ENCODE results near the gene G6PC3. TPM values are rescaled to one million over a fixed set of nuclear protein-coding genes. Genes with fewer than 3 reads are reported as not detected.

G6PC3 gene
- total and polyA plus RNA-seq, 12 donors: 28.9 to 114 (median 34.7) TPM

DNA sequence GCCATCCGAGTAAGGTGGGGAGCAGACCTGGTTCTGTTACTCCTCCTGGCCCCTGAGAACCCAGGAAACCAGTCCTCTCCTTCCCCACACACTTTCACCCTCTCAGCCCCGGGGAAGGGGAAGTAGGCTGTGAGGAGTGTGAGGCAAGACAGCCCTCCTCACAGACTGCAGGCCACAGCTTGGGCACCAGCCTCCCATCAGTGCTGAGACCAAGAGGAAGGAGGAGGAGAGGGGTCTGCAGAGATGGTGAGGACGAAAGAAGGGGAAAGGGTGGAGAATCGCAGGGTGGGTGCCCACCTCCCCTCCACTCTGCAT is 7.0 kb downstream of the G6PC3 start:
- TF ChIP-seq, protein P1, sequence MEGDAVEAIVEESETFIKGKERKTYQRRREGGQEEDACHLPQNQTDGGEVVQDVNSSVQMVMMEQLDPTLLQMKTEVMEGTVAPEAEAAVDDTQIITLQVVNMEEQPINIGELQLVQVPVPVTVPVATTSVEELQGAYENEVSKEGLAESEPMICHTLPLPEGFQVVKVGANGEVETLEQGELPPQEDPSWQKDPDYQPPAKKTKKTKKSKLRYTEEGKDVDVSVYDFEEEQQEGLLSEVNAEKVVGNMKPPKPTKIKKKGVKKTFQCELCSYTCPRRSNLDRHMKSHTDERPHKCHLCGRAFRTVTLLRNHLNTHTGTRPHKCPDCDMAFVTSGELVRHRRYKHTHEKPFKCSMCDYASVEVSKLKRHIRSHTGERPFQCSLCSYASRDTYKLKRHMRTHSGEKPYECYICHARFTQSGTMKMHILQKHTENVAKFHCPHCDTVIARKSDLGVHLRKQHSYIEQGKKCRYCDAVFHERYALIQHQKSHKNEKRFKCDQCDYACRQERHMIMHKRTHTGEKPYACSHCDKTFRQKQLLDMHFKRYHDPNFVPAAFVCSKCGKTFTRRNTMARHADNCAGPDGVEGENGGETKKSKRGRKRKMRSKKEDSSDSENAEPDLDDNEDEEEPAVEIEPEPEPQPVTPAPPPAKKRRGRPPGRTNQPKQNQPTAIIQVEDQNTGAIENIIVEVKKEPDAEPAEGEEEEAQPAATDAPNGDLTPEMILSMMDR (IDR thresholded peaks at IDR 0.05): no peak
- Histone ChIP-seq H3K4me3 (no peak overlapping the region), H3K27ac (peak overlapping the region in 2 of 10 donors; percentile 8 to 34), H3K27me3 (no peaks in the 10 kb centered on the region), H3K4me1 (peaks cover 0 to 26% (median 0%) of the 10 kb centered on the region in 9 donors), H3K9me3 (no peaks in the 10 kb centered on the region), H3K36me3 (peaks cover 4 to 96% (median 56%) of the 10 kb centered on the region in 9 donors)
- no peak for DNase-seq
- WGBS, 2 donors: 62 to 63% methylated on average over 4 of the region's 4 CpGs
- intact Hi-C loops (cut with DNase I): no loop called here
- ATAC-seq: peak in 1 of 8 donors; percentile 7

DNA sequence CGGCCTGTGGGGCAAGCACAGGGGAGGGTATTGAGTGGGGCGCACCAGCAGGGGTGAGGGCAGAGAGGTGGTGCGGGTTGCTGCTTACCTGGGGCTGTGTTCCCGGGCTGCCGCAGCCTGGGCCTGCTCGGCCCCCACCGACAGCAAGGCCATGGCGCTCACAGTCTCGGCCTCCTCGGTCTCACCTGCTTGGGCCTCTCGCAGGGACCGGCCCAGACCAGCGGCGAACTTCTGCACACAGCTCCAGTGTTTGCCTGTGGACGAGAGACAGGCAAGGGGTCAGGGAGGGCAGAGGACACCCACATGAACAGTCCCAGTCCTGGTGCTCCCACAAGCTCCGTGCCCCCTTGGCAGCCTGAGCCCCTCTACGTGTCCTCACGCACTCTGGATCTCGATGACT is 7.9 kb downstream of the G6PC3 start:
- TF ChIP-seq, protein P1 (IDR thresholded peaks at IDR 0.05): no peak
- Histone ChIP-seq H3K27ac (no peak overlapping the region), H3K9me3 (no peaks in the 10 kb centered on the region), H3K4me1 (peaks cover 0 to 20% (median 0%) of the 10 kb centered on the region in 9 donors), H3K27me3 (no peaks in the 10 kb centered on the region), H3K4me3 (no peak overlapping the region), H3K36me3 (peaks cover 4 to 100% (median 65%) of the 10 kb centered on the region in 9 donors)
- DNase-seq (no peak), ATAC-seq (no peak)
- 89 to 92% methylated on average over 18 to 19 of the region's 19 CpGs for WGBS, 2 donors
- intact Hi-C loops (cut with DNase I): no loop called here

DNA sequence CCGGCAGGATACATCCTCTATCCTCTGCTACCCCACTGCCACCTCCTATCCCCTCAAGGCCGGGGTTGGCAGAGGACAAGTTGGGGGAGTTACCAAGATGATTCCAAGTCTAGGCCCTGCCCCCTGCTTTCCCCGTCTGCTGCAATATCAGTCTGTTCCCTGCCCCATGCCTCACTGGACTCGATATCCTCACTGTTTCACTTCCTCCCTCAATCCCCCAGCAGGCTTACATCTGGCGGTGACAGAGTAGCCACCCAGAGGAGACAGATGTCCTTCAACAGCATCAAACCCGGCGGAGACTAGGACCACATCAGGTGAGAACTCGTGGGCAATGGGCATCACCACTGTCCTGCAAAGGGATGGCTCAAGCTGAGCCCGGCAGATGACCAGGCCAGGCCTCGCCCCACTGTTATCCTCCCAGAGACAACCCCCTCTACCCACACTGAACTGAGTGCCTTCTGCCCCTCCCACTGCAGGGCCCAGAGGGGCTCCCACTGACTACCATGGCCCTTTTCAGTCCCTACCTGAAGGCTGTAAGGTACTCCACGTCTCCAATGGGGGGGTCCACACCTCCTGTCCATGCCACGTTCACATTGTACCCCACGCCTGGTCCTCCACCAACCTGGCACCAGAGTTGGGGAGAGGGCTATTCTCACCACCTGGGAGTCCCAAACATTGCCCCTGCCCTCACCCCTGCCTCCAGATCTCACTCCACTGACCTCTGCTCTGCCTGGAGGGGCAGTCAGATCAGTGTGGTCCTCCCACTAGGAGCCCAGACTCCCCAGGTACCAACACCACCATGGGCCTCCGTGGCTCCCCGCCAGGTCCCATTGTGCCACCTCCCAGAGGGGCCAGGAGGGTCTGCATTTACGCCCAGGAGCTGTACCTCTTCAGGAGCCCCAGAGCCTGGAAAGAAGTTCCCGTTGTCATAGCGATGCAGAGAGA is 9.6 kb downstream of the G6PC3 start:
- Histone ChIP-seq H3K4me3 (no peak overlapping the region), H3K27ac (no peak overlapping the region), H3K36me3 (peaks cover 4 to 100% (median 80%) of the 10 kb centered on the region in 9 donors), H3K27me3 (no peaks in the 10 kb centered on the region), H3K9me3 (no peaks in the 10 kb centered on the region), H3K4me1 (peaks cover 0 to 20% (median 0%) of the 10 kb centered on the region in 9 donors)
- intact Hi-C loops (cut with DNase I): no loop called here
- WGBS, 2 donors: 79 to 81% methylated on average over 18 of the region's 18 CpGs
- no peak for DNase-seq
- ATAC-seq: no peak
- TF ChIP-seq, protein P1 (IDR thresholded peaks at IDR 0.05): no peak

DNA sequence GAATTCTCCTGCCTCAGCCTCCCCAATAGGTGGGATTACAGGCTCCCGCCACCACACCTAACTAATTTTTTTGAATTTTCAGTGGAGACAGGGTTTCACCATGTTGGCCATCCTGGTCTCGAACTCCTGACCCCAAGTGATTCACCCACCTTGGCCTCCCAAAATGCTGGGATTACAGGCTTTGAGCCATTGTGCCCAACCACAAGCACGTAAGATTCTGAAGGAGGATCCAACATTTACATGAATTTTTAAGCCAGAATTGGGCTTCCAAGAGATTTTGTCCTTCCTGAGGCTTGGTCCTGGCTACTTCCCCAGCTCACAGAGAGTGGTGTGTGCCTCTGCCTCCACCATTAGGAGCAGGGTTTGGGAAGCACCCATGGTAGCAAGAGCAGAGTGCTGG is 11.1 kb downstream of the G6PC3 start:
- no peaks in the 10 kb centered on the region for H3K27me3 ChIP-seq
- H3K27ac ChIP-seq: no peak overlapping the region
- ATAC-seq: no peak
- H3K4me1 ChIP-seq: peaks cover 0 to 23% (median 0%) of the 10 kb centered on the region in 9 donors
- WGBS, 2 donors: 97% methylated on average over 3 of the region's 3 CpGs
- H3K36me3 ChIP-seq: peaks cover 0 to 100% (median 78%) of the 10 kb centered on the region in 9 donors
- H3K4me3 ChIP-seq: no peak overlapping the region
- intact Hi-C loops (cut with DNase I): no loop called here
- H3K9me3 ChIP-seq: no peaks in the 10 kb centered on the region
- TF ChIP-seq, protein P1 (IDR thresholded peaks at IDR 0.05): no peak
- DNase-seq: no peak

All from heart right ventricle (tissue), 16 donors.